HG02759 (cell line): Measurements from ENCODE around the gene MIB2.

ENCODE experiments used
- ATAC-seq: cut with Tn5 transposase; IDR thresholded peaks from one replicate; pipeline ENCODE4 v1.9.1; 2021; ENCODE audit warnings: mild to moderate bottlenecking, moderate library complexity; ENCODE audit not compliant: unreplicated experiment

The MIB2 gene

DNA sequence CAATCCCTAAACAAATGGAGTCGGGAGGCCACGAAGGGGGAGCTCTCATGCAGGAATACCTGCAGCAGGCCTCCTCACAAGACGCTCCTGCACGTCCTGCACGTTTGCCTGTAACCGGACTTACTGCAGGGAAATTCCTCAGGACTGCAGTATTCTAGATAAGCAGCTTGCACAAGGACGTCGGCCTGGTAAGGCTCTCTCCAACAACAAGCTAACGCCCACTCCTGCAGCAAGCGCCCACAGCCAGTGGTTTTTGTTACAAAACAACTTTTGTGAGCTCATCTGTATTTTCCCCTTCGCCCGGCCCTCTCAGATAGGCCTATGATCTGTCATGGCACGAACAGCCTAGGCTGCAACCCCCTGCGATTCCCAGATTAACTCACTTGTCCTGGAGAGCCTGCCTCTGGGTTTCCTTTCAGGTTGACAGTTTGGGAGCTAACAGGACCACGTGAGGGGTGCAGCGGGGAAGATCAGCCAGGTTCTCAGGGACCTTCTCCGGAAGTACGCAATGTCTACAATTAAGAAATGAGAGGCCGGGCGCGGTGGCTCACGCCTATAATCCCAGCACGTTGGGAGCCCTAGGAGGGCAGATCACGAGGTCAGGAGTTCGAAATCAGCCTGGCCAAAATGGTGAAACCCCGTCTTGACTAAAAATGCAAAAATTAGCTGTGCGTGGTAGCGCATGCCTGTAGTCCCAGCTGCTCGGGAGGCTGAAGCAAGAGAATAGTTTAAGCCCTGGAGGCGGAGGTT is 921 bp upstream of the MIB2 start:
- no peak for ATAC-seq

DNA sequence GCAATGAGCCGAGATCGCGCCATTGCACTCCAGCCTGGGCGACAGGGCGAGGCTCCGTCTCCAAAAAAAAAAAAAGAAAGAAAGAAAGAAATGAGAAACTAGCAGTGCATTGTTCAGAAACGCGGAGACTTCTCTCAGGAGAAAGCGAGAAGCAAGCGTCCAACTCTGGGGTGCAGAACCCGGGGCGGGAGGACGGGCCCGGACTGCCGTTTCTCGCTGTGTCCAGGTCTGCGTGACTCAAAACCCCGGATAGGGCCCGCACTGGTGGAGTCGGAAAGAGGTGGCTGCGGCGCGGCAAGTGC is 395 bp upstream of the MIB2 start:
- ATAC-seq, result no peak

DNA sequence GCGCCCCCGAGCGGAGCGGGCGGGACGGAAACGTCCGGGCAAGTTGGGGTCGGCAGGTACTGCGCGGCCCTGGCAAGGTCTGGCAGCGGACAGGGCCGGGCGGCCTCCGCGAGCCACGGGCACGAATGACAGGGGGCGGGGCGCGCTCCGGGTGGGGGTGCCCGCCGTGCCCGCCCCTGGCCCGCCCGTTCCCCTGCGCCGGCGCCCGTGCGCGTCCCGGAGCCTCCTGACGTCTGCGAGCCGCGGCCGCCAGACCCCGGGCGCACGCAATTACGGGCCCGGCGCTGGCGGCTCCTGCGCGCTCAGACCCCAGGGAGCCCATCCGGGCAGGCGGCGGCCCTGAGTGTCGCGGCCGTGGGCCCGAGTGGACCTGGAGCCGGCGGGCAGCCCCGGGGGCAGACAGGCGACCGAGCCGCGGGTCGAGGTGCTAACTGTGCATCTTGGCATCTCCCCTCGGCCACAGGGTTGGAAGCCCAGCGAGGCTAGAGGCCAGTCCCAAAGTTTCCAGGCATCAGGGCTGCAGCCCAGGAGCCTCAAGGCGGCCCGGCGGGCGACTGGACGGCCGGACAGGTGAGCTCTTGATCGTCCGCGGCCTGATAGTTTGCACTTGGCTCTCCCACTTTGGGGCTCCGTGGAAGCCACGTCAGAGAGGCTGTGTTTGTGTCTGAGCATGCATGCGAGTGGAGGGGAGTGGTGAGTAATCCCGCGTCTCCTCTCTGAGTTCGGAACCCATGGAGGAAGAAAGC is 918 bp downstream of the MIB2 start:
- peak; percentile 18 for ATAC-seq

DNA sequence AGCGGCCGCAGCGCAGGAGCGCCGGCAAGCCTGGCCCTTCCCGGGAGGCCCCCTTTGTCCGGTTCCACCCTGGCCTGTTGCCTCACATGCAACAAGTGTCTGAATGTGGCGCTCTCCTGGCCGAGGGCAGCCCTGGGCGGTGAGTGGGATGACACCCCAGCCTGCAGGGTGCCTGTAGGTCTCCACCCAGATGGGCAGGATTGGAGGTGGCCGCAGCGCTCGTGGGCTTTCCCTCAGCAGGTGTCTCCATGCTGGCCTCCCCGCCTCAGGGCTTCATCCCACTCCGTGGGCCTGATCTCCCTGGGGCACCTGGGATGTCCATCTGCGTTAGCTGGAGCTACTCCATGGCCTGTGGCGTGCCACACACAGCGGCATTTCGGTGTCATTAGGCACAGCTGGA is 1.5 kb downstream of the MIB2 start:
- no peak for ATAC-seq

DNA sequence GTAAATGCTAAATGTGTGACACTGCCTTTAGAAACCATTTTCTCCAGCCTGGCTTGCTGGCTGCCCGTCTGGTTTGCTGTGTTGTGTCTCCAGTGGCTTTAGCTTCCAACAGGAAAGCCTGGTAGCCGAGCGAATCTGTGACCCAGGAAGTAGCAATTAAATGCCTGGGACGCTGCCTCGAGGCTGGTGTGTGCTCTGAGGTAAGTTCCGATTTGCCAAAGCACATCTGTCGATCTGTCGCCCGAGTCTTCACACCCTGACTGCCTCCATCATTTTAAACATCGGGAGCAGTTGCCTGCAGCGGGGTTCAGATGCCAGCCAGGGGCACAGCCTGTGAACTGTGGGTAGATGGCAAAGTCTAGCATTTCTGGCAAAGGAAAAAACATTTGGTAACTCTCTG is 2.2 kb downstream of the MIB2 start:
- no peak for ATAC-seq

DNA sequence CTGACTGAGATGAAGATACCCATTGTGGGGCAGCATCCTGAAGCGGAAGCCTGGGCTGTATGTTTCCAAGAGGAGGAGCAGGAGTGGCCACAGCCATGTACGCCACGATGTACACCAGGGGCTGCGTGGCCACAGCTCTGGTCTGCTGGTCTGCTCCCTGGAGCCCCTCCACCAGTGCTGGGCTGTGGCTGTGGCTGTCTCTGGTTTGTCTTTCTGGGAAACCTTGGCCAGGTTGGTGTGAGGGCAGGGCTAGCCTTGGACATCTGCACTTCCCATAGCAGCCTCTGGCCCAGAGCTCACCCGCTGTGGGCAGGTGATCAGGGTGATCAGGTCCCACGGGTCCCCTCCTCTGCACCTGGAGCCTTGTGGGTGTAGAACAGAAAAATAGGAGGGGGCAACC is 2.6 kb downstream of the MIB2 start:
- ATAC-seq, result no peak

DNA sequence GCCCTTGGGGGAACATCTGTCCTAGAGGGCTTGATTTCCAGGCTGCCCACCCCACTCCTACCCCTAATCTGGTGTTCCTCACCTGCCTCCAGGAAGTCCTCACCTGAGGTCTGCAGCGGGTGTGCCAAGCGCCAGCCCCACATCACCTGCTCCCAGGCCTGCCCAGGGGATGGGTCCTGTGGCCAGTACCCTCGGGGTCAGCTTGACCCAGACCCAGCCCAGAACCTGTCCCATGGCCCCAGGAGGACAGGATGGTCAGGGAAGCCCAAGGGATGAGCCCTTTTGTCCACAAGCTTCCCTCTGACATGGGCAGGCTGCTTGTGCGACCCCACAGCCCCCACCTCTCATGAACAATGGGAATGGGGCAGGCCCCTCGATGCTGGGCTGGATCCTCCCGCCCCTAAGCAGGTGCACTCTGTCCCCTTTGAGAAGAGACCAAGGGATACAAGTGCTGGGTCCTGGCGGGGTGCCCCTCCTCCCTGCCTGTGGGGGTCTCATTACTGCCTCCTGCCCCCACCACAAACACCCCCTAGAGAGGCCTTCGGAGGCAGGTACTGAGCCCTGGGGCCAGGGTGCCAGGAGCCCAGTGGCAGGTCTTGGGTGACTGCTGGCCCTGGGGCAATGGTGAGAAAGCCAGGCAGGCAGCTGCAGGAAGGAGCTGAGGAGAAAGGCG is 3.2 kb downstream of the MIB2 start:
- no peak for ATAC-seq

DNA sequence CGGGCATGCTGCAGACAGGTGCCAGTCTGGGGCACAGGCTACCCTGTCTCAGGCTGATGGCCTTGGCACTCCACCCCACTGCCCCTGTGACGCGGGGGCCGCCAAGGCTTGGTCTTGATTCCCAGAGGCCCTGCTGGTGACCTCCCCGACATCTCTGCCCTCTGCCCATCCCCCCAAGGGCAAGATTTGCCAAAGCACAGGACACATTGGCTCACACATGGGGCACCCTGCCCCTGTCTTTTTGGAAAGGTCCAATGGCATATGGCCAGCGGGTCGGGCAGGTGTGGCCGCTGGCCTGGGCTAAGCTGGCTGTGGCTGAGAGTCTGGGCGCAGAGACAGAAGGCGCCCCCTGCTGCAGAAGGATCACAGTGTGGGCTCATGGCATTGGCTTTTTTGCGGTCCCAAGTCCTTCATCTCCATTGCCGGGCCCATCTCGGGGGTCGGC is 4.6 kb downstream of the MIB2 start:
- ATAC-seq, result no peak

DNA sequence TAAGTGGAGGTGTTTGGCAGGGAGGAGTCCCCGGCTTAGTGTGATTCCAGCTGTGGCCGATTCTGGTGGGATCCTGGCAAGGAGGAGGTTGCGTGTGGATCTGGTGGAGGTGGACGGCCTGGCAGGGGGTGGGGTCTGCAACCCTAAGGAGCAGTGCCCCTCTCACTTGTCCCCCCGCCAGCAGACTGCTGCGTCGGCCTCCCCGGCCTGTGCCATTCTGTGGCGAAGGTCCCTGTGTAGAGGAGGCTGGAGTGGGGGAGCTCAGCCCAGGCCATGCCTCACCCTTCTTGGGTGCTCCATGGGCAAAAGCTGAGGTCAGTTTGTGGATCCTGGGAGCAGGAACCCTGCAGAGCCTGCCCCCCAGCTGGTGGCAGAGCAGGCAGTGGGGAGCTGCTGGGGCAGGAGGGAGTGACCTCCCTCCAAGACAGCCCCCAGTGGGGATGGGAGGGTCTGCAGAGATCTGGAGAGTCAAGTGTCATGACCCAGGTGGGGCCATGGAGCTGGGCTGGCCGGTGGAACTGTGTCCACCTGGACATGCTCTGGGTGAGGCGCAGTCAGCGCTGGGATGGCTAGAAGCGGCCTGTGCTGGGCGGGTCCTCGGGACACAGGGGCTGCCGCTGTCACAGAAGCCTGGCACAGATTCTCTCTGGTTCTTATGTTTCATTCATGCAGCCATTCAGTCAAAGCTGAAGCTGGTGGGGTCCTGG is 5.3 kb downstream of the MIB2 start:
- ATAC-seq, result no peak

DNA sequence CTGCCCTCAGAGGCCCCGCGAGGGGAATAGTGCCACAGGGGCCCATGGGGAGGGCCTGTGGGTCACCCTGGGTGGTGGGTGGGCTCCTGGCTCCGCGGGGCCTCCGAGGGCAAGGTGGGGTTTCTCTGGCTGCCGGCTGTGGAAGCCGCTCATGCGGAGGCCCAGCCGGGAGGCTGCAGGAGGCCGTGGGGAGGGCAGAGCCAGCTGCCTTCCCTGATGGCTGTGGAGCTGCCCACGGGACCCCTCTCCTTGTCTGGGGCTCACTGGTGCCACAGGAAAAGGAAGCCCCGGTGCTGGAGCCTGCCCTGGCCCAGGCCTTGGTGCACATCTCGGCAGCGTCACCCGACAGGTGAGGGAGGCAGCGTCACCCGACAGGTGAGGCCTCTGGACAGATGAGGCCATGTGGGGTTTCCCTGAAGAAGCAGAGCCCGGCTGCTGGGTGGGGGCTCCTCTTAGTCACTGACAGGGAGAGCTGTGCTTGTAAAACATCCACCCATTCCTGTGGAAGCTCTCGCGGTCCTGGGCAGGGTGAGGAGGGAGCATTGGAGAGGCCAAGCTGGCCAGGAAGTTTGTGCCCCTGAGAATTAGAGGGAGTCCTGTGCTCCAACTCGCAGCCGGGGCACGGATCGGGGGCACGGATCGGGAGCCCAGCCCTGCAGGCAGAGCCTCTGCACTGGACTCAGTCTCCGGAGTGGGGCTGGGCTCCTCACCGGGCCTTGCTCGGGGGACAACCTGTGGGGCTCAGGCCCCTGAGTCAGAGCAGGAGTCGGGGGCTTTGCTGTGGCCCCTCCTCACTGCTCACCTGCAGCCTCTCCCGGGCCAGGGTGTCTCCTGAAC is 6.1 kb downstream of the MIB2 start:
- no peak for ATAC-seq

DNA sequence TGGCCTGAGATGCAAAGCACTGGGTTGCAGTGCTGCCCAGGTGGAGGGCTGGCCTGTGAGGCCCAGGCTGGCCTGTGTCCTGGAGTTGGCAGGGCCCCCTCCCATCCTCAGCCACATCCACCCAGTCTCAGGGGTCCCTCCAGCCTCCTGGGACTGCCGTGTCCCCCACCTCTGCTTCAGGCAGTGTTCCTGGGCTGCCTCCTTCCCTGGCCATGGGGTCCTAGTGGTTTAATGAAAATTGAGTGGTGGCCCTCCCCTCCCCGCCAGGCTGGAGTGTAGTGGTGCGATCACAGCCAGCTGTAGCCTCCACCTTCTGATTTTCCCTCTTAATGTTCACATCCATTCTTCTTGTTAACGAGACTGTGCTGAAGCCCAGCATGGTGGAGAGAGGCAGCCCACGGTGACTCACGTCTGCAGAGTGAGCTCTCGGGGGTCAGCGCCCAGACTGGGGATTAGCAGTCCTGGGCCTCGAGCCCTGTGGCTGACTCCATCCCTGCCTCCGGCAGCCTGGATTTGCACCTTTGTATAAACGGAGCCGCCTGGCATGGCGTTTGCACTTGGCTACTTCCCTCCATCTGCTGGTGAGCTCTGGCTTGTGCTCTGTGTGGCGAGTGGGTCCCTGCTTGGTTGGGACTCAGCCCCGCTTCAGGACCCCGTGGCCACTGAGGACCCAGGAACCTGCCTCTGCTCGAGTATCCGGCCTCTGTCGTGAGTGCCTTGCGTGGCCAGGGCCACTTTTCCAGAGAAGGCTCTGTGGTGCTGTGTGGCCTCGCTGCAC is 6.9 kb downstream of the MIB2 start:
- no peak for ATAC-seq

DNA sequence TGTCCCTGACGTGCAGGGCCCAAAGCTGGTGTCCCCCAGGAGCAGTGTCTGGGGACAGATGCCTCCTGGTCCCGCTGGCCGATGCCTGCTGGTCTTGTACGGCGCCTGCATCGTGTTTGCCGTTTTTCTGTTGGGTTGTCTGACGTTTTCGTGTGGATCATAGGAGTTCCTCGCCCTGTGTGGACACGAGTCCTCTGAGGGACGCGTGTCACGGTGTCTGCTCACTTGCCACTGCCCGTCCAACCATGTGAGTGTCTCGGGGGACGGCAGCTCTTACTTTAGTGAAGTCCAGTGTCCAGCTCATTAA is 7.4 kb downstream of the MIB2 start:
- no peak for ATAC-seq

DNA sequence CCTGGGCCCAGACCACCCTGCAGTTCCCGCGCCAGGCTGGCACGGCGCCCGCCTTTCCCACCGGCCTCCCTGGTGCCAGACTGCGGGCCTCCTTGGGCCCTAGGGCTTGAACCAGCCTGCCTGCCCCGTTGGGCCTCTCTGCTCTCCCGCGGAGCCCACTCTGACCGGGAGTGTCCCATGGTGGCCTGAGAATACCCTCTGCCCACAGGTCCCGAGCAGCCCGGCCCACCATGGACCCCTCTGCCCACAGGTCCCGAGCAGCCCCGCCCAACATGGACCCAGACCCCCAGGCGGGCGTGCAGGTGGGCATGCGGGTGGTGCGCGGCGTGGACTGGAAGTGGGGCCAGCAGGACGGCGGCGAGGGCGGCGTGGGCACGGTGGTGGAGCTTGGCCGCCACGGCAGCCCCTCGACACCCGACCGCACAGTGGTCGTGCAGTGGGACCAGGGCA is 7.9 kb downstream of the MIB2 start:
- no peak for ATAC-seq

DNA sequence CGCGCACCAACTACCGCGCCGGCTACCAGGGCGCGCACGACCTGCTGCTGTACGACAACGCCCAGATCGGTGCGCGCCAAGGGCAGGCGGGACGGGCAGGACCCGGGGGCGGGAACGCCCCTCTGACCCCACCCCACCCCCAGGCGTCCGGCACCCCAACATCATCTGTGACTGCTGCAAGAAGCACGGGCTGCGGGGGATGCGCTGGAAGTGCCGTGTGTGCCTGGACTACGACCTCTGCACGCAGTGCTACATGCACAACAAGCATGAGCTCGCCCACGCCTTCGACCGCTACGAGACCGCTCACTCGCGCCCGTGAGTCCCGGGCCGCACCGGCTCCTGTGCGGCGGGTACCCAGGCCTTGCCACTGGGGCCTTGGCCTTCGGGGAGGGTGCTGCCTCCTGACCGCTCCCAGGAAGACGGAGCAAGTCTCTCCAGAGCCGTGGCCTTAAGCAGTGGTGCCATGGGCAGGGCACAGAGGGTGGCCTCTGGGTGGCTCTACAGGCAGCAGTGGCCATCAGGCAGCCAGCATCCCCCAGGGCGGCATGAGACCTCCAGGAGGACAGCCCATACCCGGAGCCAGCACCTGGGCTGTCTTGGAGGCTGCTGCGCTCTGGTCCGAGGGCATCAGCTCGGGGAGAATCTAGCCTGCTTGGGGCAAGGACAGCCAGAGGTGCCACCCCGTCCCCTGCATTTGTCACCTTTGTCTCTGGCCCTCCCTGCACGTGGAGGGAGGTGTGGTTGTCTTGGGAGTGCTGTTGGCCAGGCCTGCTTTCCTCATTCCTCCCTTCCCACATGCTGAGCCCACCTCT is 8.5 kb downstream of the MIB2 start:
- no peak for ATAC-seq

DNA sequence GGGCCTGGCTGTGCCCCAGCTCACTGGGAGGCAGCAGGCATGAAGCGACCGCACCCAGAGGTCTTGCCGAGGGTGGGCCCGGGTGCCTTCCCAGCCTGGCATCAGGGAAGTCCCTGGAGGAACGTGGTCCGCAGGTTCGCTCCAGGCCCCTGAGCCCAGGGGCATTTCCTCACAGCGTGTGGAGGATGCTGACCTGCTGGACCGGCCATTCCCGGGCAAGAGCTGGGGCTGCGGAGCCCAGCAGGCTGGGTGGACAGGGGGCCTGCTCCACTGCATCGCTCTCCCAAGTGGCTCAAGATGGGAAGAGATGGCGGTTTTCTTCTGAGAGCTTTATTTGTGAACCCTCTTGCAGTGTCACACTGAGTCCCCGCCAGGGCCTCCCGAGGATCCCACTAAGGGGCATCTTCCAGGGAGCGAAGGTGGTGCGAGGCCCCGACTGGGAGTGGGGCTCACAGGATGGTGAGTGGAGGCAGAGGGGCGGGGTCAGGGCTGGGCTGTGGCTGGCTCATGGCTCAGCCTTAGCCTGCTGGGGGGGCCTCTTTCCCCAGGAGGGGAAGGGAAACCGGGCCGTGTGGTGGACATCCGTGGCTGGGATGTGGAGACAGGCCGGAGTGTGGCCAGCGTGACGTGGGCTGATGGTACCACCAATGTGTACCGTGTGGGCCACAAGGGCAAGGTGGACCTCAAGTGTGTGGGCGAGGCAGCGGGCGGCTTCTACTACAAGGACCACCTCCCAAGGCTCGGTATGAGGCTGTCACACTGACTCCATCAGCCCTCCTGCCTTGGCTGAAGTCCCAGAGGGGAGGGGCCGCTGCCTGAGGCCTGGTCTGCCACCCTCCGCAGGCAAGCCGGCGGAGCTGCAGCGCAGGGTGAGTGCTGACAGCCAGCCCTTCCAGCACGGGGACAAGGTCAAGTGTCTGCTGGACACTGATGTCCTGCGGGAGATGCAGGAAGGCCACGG is 9.4 kb downstream of the MIB2 start:
- no peak for ATAC-seq

DNA sequence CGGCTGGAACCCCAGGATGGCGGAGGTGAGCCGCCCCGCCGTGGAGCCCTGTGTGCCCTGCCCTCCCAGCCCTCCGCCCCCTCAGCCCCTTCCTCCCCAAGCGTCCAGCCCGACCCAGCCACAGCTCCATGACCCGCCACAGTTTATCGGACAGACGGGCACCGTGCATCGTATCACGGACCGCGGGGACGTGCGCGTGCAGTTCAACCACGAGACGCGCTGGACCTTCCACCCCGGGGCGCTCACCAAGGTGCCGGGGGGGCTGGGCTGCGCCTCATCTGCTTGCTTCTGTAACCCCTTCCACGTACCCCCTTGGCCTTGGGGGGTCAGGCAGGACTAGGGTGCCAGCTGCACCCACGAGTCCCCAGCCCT is 10.1 kb downstream of the MIB2 start:
- no peak for ATAC-seq

DNA sequence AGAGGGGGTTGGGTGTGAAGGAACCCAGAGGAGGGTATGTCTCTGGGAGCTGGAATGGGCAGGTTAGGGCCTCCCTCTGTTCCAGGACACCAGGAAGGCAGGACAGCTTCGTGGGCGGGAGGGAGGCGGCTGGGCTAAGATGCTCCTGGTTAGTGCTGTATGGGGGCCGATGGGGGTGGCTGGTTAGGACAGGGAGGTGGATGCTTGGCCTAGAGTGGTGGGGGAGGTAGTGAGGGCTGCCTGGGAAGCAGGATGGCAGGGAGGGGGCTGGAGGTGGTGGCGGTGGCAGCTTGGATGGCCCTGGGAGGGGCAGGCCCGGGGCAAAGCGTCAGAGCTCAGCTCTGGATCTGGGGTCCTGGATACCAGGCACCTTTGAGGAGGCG is 10.5 kb downstream of the MIB2 start:
- no peak for ATAC-seq
